Neural cell (in vitro differentiated cells): ENCODE results near the gene MARK3.

ENCODE experiments used
- EP300 ChIP-seq: fragments of 450-650 bp; conservative IDR thresholded peaks from 2 replicates; pipeline ENCODE4 v1.6.1; 2014; ENCODE audit warnings: antibody characterized with exemption, mild to moderate bottlenecking, moderate library complexity; ENCODE audit not compliant: poor library complexity, severe bottlenecking
- EZH2 ChIP-seq: fragments of 200-600, 300-800 bp; shearing (Covaris generic), sonication (generic); IDR thresholded peaks from 2 replicates; pipeline ENCODE4 v1.6.1; 2014; ENCODE audit warnings: antibody characterized with exemption, low read length, borderline replicate concordance, mild to moderate bottlenecking; ENCODE audit not compliant: insufficient read depth, poor library complexity, severe bottlenecking
- TF ChIP-seq, protein P1 (sequence below): fragments of 450-650 bp; IDR thresholded peaks from 2 replicates; pipeline ENCODE4 v1.5.1; 2014; ENCODE audit warnings: antibody characterized with exemption, mild to moderate bottlenecking, moderate library complexity; ENCODE audit not compliant: poor library complexity, severe bottlenecking
- TF ChIP-seq, protein P2 (sequence below): IDR thresholded peaks from 2 replicates; pipeline ENCODE4 v1.6.1; 2012; ENCODE audit warnings: borderline replicate concordance

DNA sequence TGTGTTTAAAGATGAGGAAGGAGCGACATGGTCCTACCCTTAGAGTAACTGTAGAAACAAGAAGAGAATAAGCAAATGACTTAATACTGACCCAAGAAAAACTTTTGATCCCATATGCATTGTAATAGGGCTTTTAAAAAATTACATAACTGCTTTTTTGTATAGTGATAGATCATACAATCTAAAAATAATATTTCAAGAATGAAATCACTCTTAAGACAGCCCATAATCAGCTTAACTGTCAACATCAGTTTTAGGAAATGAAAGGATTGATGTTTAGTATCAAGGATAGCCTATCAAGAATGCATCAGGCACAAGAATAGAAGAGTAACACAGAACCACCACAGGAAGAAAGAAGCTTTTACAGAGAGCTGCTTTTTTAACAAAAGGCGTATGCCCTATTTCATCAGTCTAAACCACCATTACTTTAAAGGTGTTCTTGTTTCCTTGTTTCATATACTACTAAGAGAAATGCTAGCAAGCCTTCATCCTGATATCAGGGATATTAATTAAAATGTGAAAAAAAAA is 64.5 kb downstream of the MARK3 start:
- TF ChIP-seq, protein P1, sequence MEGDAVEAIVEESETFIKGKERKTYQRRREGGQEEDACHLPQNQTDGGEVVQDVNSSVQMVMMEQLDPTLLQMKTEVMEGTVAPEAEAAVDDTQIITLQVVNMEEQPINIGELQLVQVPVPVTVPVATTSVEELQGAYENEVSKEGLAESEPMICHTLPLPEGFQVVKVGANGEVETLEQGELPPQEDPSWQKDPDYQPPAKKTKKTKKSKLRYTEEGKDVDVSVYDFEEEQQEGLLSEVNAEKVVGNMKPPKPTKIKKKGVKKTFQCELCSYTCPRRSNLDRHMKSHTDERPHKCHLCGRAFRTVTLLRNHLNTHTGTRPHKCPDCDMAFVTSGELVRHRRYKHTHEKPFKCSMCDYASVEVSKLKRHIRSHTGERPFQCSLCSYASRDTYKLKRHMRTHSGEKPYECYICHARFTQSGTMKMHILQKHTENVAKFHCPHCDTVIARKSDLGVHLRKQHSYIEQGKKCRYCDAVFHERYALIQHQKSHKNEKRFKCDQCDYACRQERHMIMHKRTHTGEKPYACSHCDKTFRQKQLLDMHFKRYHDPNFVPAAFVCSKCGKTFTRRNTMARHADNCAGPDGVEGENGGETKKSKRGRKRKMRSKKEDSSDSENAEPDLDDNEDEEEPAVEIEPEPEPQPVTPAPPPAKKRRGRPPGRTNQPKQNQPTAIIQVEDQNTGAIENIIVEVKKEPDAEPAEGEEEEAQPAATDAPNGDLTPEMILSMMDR, result no peak
- TF ChIP-seq EZH2 (no peak), EP300 (no peak)
- TF ChIP-seq, protein P2, sequence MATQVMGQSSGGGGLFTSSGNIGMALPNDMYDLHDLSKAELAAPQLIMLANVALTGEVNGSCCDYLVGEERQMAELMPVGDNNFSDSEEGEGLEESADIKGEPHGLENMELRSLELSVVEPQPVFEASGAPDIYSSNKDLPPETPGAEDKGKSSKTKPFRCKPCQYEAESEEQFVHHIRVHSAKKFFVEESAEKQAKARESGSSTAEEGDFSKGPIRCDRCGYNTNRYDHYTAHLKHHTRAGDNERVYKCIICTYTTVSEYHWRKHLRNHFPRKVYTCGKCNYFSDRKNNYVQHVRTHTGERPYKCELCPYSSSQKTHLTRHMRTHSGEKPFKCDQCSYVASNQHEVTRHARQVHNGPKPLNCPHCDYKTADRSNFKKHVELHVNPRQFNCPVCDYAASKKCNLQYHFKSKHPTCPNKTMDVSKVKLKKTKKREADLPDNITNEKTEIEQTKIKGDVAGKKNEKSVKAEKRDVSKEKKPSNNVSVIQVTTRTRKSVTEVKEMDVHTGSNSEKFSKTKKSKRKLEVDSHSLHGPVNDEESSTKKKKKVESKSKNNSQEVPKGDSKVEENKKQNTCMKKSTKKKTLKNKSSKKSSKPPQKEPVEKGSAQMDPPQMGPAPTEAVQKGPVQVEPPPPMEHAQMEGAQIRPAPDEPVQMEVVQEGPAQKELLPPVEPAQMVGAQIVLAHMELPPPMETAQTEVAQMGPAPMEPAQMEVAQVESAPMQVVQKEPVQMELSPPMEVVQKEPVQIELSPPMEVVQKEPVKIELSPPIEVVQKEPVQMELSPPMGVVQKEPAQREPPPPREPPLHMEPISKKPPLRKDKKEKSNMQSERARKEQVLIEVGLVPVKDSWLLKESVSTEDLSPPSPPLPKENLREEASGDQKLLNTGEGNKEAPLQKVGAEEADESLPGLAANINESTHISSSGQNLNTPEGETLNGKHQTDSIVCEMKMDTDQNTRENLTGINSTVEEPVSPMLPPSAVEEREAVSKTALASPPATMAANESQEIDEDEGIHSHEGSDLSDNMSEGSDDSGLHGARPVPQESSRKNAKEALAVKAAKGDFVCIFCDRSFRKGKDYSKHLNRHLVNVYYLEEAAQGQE, result no peak
